GM21423 (cell line): Measurements from ENCODE around the gene TIMM10B.
A peak's percentile ranks its signal among the peaks of the same experiment; 100 is the strongest.

Experiments used
- ATAC-seq: cut with Tn5 transposase; IDR thresholded peaks from one replicate; pipeline ENCODE4 v1.9.1; 2021; ENCODE audit warnings: mild to moderate bottlenecking, moderate library complexity; ENCODE audit not compliant: unreplicated experiment

Gene TIMM10B

GRCh38 chr11:6469599-6469998, 11.7 kb upstream of the TIMM10B start:
- no peak for ATAC-seq

- no peak for ATAC-seq
Measured at GRCh38 chr11:6472934-6473333, 8.4 kb upstream of the TIMM10B start.

GRCh38 chr11:6473451-6474412, 7.6 kb upstream of the TIMM10B start, which contains the start of gene TRIM3:
TSS of gene TRIM3 (minus strand) at chr11:6473941. CDS start at chr11:6465695, 8,246 bp downstream.
- peak; percentile 67 for ATAC-seq

- no peak for ATAC-seq
Measured at GRCh38 chr11:6474413-6474792, 6.9 kb upstream of the TIMM10B start.

- ATAC-seq = no peak
Measured at GRCh38 chr11:6474806-6475500, 6.3 kb upstream of the TIMM10B start.

- ATAC-seq = no peak
Measured at GRCh38 chr11:6475936-6476335, 5.4 kb upstream of the TIMM10B start.

- ATAC-seq = no peak
Measured at GRCh38 chr11:6476571-6476970, 4.7 kb upstream of the TIMM10B start.

GRCh38 chr11:6480299-6480914, 894 bp upstream of the TIMM10B start:
- no peak for ATAC-seq

- no peak for ATAC-seq
Measured at GRCh38 chr11:6481924-6482275, 599 bp downstream of the TIMM10B start.

- no peak for ATAC-seq
Measured at GRCh38 chr11:6482441-6482840, 1.1 kb downstream of the TIMM10B start.

- no peak for ATAC-seq
Measured at GRCh38 chr11:6483015-6483414, 1.7 kb downstream of the TIMM10B start.

GRCh38 chr11:6485661-6486060, 4.4 kb downstream of the TIMM10B start:
- no peak for ATAC-seq

- no peak for ATAC-seq
Measured at GRCh38 chr11:6486256-6486655, 5.0 kb downstream of the TIMM10B start.

GRCh38 chr11:6486938-6487337, 5.6 kb downstream of the TIMM10B start:
- ATAC-seq = no peak

GRCh38 chr11:6488342-6488741, 7.0 kb downstream of the TIMM10B start:
- no peak for ATAC-seq

- ATAC-seq = no peak
Measured at GRCh38 chr11:6488821-6489220, 7.5 kb downstream of the TIMM10B start.

- ATAC-seq = no peak
Measured at GRCh38 chr11:6489306-6489705, 8.0 kb downstream of the TIMM10B start.

GRCh38 chr11:6497069-6497839, 16.0 kb downstream of the TIMM10B start, which contains the start of gene DNHD1:
TSS of gene DNHD1 (plus strand) at chr11:6497280. CDS start at chr11:6498216, 936 bp downstream.
- ATAC-seq = no peak

- ATAC-seq = no peak
Measured at GRCh38 chr11:6498121-6498520, 16.8 kb downstream of the TIMM10B start.

GRCh38 chr11:6498544-6498943, 17.2 kb downstream of the TIMM10B start:
- no peak for ATAC-seq

- no peak for ATAC-seq
Measured at GRCh38 chr11:6502382-6502781, 21.1 kb downstream of the TIMM10B start.
